Activated naive CD4-positive, alpha-beta T cell treated with anti-CD3 and anti-CD28 coated beads for 36 hours (primary cell): ENCODE measurements around the gene KRTAP4-7. TPM values are rescaled to one million over a fixed set of nuclear protein-coding genes. Genes with fewer than 3 reads are reported as not detected.
"Not testable (repeated sequence)": the region's sequence is repeated elsewhere in the genome, so short reads cannot be mapped to it uniquely, and the experiment has no call there.

Experiments
- CTCF ChIA-PET: fragments of 350-600 bp; sonication (Branson Sonifier 250); formaldehyde crosslinking; loops from one replicate; lab custom pipeline; 2021; ENCODE audit warnings: antibody characterized with exemption; lab: Charles Lee
- DNase-seq: peaks from one replicate; pipeline ENCODE4 v3.0.0-alpha.2; 2020
- H3K27ac Mint-ChIP-seq: one replicate; pipeline ENCODE4 v1.8.0; 2021; ENCODE audit warnings: mild to moderate bottlenecking, mixed read lengths
- H3K27me3 Mint-ChIP-seq: one replicate; pipeline ENCODE4 v1.8.0; 2021; ENCODE audit warnings: low read depth, mixed read lengths
- H3K36me3 Mint-ChIP-seq: one replicate; pipeline ENCODE4 v1.8.0; 2021; ENCODE audit warnings: low read depth, mixed read lengths
- H3K4me1 Mint-ChIP-seq: one replicate; pipeline ENCODE4 v1.8.0; 2021; ENCODE audit warnings: low read depth, mixed read lengths
- H3K4me3 Mint-ChIP-seq: one replicate; pipeline ENCODE4 v1.8.0; 2021; ENCODE audit warnings: mild to moderate bottlenecking, moderate library complexity, mixed read lengths
- H3K9me3 Mint-ChIP-seq: one replicate; pipeline ENCODE4 v1.8.0; 2021; ENCODE audit warnings: mixed read lengths
- intact Hi-C: fragments of 100-400 bp; cut with micrococcal nuclease; formaldehyde crosslinking; loops from one replicate; pipeline ENCODE4 v1.15.1; 2023
- total RNA-seq, 2 experiments: library from RNA; stranded (reverse); gene quantifications; one replicate each; pipeline ENCODE4 v1.2.3, GENCODE V29; 2021

Gene KRTAP4-7
- total RNA-seq, 2 experiments from 2014 or later = not detected

DNA sequence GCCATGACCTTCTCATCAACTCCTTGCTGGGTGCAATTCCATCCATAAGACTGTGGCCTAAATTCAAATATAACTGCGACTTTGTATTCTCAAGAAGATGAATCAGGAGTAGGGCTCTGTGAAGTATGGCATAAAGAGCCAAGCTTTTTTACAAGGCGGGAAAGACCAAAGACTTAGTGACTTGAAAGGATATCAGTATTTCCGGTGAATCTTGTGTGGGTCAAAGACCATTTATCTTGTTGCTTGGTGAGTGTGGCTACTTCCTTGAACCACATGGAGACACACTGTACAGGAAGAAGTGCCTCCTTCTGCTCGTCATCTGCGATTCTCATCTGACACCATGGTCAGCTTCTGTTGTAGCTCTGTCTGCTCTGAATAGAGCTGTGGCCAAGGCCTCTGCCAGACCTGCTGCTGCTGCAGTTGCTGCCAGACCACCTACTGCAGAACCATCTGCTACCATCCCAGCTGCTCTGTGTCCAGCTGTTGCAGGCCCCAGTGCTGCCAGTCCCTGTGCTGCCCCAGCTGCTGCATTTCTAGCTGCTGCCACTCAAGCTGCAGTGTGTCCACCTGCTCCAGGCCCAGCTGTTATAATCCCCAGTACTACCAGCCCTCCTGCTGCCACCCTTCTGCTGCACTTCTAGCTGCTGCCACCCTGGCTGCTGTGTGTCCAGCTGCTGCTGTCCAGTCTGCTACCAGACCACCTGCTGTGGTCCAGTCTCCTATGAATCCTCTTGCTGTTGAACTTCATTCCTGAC lies 12.2 kb upstream of the KRTAP4-7 start:
- no peak overlapping the region for H3K27ac Mint-ChIP-seq
- CTCF ChIA-PET = no interaction called here
- no peak for DNase-seq

DNA sequence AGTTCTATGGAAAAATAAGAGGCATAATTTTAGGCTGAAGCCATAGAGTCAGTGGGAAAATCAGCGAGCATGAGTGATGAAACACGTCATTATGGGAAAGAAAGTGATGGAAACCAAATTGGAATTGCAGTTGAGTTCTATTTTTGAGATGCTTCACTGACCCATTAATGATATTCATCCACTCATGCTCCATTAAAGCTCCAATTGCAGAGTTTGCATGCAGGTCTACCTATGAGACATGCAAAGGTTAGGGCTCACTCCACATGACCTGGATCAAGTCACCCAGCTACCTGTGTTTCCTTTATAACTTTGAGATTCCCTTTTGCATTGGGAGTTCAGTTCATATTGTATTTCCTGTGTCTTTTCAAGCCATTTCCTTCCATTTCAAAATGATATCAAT lies 10.3 kb upstream of the KRTAP4-7 start:
- Mint-ChIP-seq H3K36me3 (no peaks in the 10 kb centered on the region), H3K27me3 (peaks cover 3% of the 10 kb centered on the region), H3K4me3 (no peak overlapping the region), H3K4me1 (no peaks in the 10 kb centered on the region), H3K9me3 (no peaks in the 10 kb centered on the region), H3K27ac (no peak overlapping the region)
- CTCF ChIA-PET = no interaction called here
- intact Hi-C loops = no loop called here
- DNase-seq = no peak

More for the DNA sequence above, 12.2 kb upstream of the KRTAP4-7 start:
- intact Hi-C loops = no loop called here
- Mint-ChIP-seq H3K4me3 (no peak overlapping the region), H3K27me3 (peaks cover 3% of the 10 kb centered on the region), H3K36me3 (no peaks in the 10 kb centered on the region), H3K4me1 (no peaks in the 10 kb centered on the region), H3K9me3 (no peaks in the 10 kb centered on the region)

DNA sequence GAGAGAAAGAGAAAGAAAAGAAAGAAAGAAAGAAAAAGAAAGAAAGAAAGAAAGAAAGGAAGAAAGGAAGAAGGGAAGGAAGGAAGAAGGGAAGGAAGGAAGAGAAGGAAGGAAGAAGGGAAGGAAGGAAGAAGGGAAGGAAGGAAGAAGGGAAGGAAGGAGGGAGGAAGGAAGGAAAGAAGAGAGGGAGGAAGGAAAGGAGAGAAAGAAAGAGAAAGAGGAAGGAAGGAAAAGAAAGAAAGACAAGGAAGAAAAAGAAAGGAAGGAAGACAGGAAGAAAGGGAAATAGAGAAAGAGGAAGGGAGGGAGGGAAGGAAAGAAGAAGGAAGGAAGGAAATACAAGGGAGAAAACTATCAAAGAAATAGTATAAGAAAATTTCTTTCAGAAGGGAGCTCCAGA lies 7.2 kb upstream of the KRTAP4-7 start:
- H3K9me3 Mint-ChIP-seq = no peaks in the 10 kb centered on the region
- H3K27ac Mint-ChIP-seq = no peak overlapping the region
- CTCF ChIA-PET = no interaction called here
- peaks cover 3% of the 10 kb centered on the region for H3K27me3 Mint-ChIP-seq
- H3K4me3 Mint-ChIP-seq = no peak overlapping the region
- no peak for DNase-seq
- H3K4me1 Mint-ChIP-seq = no peaks in the 10 kb centered on the region
- H3K36me3 Mint-ChIP-seq = no peaks in the 10 kb centered on the region
- intact Hi-C loops = no loop called here

DNA sequence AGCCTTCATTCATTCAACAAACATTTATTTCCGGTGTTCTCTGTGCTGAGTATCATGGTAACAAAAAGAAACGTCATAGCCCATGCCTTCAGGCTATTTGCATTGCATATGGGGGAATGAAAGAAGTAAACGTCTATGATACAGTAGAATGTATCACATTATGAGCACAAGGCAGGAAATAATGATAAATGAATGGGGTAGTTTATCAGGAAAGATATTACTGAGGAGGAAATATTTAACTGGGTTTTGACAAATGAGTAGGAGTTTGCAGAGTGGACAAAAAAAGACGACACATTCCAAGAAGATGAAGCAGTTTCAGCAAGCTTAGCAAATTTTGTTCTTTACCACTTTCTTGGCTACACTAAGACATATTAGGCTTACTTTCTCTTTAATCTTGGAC lies 1.3 kb upstream of the KRTAP4-7 start:
- Mint-ChIP-seq H3K4me1 (no peaks in the 10 kb centered on the region), H3K27ac (no peak overlapping the region), H3K36me3 (no peaks in the 10 kb centered on the region), H3K4me3 (no peak overlapping the region), H3K27me3 (peaks cover 6% of the 10 kb centered on the region), H3K9me3 (no peaks in the 10 kb centered on the region)
- no peak for DNase-seq
- CTCF ChIA-PET = no interaction called here
- intact Hi-C loops = no loop called here

DNA sequence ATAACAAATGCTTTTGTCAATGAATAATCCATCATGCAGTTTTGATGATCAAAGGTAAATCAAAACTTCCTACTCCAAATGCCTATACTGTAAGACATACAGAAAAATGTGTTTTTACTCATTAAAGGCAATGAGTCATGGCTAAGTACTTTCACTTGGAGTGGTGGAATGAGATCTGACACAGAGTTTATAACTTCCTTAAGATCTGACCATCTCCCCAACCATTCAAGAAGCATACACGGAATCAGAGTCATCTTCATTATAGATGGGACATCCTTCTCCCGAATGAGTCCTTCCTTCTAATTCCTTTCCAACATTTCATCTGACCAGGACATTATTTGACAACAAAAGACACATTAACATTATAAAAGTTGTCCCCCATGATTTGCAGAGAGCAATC lies 523 bp upstream of the KRTAP4-7 start:
- H3K9me3 Mint-ChIP-seq, intact Hi-C loops, H3K4me3 Mint-ChIP-seq: not testable (repeated sequence)

DNA sequence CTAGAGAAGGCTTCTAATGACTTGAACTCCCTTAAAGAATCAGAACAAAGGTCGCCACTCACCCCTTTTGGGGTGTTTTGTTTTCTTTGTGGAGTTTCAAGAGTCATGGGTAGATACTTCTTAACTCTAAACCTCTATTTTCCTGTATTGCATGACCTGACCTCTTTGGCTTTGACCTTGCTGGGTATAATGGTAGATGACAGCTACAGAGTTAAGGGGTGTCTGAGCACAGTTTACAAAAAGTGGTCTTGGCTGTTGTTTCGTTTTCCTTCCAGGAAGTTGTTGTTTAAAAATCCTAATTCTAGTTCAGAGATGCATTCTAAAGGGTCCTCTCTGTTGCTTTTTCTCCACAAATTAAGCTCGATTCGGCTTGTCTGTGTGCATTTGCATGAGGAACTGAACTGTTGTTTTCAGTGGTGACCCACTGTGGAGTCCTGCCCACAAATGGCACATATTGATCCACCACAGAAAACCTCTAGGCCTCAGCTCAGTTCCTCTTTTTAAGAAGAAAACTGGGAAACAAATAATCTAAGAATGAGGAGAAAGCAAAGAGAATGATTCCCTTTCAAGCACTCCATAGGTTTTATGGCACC lies 4.9 kb downstream of the KRTAP4-7 start:
- H3K36me3 Mint-ChIP-seq = not testable (repeated sequence)

More for the DNA sequence above, 523 bp upstream of the KRTAP4-7 start:
- DNase-seq, H3K4me1 Mint-ChIP-seq, H3K36me3 Mint-ChIP-seq, H3K27ac Mint-ChIP-seq, H3K27me3 Mint-ChIP-seq, CTCF ChIA-PET: not testable (repeated sequence)

DNA sequence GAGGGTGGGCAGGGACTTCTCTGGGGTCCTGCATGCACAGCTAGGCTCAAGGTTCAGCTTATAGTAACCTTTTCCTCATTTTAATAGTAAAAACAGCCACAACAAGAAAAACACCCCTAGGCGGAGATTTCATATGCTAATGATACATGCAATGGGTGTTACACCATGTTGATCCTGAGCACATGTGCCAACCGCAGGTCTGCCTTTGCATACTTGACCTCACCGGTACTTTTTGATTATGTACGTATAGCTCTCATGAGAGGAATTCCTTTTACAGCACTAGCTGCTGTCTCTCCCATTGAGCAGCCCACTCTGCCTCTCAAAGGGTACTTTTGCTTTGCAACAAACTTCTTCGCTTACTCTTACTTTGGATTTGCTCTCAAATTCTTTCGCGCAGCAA lies 12.1 kb downstream of the KRTAP4-7 start:
- no peak for DNase-seq
- Mint-ChIP-seq H3K27ac (no peak overlapping the region), H3K4me3 (no peak overlapping the region), H3K9me3 (peaks cover 3% of the 10 kb centered on the region), H3K27me3 (peaks cover 5% of the 10 kb centered on the region), H3K36me3 (no peaks in the 10 kb centered on the region), H3K4me1 (peaks cover 8% of the 10 kb centered on the region)
- intact Hi-C loops = no loop called here
- CTCF ChIA-PET = no interaction called here

More for the DNA sequence above, 4.9 kb downstream of the KRTAP4-7 start:
- DNase-seq, CTCF ChIA-PET, H3K27me3 Mint-ChIP-seq, H3K4me1 Mint-ChIP-seq, H3K4me3 Mint-ChIP-seq, H3K9me3 Mint-ChIP-seq, intact Hi-C loops, H3K27ac Mint-ChIP-seq: not testable (repeated sequence)

DNA sequence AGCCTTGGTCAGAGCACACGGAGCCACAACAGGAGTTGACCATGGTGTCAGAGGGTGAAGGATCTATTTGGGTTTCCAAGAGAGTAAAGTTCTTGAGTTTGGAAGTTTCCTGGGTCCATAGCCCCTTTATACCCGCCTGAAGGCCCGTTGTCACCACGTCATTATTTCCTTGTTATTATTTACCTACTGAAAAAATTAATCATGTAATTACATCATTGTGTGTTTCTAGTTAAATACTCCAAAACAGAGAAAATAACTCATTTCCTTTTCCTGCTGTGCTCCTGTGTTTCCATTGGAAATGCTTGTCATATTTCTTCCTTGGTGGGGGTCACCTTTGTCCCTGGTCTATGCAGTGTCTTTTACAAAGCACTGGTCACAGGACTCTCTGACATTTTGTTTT lies 14.1 kb downstream of the KRTAP4-7 start, which contains the start of gene KRTAP4-8:
KRTAP4-8 (minus strand) TSS at position 101 of the 400 bp plus-strand sequence; CDS start at position 43, 58 bp downstream.
- no peak for DNase-seq
- H3K27ac Mint-ChIP-seq = no peak within 1 kb of the TSS
- CTCF ChIA-PET = no interaction called here
- intact Hi-C loops = no loop called here
- H3K36me3 Mint-ChIP-seq = no peaks in the 10 kb centered on the region
- H3K4me3 Mint-ChIP-seq = no peak within 1 kb of the TSS
- peaks cover 8% of the 10 kb centered on the region for H3K4me1 Mint-ChIP-seq
- peaks cover 1% of the 10 kb centered on the region for H3K9me3 Mint-ChIP-seq
- H3K27me3 Mint-ChIP-seq = peaks cover 5% of the 10 kb centered on the region

DNA sequence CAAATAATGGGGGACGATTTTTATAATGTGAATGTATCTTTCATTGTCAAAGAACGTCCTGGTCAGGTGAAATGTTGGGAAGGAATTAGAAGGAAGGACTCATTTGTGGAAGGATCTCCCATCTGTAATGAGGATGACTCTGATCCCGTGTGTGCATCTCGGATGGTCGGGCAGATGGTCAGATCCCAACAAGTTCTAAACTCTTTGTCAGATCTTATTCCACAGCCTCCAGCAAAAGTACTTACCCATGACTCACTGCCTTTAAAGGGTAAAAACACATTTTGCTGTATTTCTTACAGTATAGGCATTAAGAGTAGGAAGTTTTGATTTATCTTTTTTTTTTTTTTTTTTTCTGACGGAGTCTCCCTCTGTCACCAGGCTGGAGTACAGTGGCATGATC lies 14.5 kb downstream of the KRTAP4-7 start:
- Mint-ChIP-seq H3K4me3 (no peak overlapping the region), H3K9me3 (no peaks in the 10 kb centered on the region), H3K27me3 (peaks cover 5% of the 10 kb centered on the region), H3K4me1 (peaks cover 8% of the 10 kb centered on the region), H3K36me3 (no peaks in the 10 kb centered on the region), H3K27ac (no peak overlapping the region)
- CTCF ChIA-PET = no interaction called here
- no peak for DNase-seq
- intact Hi-C loops = no loop called here

DNA sequence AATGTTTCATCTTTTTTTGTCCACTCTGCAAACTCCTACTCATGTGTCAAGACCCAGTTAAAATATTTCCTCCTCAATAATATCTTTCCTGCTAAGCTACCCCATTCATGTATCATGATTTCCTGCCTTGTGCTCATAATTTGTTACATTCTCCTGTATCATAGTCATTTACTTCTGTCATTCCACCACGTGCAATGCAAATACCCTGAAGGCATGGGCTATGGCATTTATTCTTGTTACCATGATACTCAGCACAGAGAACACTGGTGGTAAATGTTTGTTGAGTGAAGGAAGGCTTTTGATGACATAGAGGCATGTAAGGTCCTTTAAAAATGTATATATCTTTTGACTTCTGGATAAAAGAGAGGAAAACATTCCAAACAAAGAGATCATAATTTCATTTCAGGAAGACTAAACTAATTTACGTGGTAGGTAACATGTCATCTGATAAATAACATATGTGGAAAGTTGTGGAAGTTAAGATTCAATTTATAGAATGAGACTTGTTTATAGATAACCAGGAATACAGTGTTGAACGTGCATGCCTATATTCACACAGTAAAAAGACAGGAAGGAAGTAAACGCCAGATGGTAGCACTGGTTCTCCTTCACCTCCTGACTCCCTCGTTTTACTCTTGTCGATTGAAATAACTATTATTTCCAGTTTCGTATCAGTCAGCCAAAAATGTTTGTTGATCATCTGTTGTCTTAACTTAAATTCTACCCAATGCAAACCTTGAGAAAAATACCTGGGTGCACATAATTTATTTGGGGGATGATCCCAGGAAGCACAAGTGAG lies 15.9 kb downstream of the KRTAP4-7 start:
- H3K4me3 Mint-ChIP-seq, H3K4me1 Mint-ChIP-seq, intact Hi-C loops, DNase-seq, H3K27ac Mint-ChIP-seq, H3K9me3 Mint-ChIP-seq, CTCF ChIA-PET, H3K27me3 Mint-ChIP-seq, H3K36me3 Mint-ChIP-seq: not testable (repeated sequence)

DNA sequence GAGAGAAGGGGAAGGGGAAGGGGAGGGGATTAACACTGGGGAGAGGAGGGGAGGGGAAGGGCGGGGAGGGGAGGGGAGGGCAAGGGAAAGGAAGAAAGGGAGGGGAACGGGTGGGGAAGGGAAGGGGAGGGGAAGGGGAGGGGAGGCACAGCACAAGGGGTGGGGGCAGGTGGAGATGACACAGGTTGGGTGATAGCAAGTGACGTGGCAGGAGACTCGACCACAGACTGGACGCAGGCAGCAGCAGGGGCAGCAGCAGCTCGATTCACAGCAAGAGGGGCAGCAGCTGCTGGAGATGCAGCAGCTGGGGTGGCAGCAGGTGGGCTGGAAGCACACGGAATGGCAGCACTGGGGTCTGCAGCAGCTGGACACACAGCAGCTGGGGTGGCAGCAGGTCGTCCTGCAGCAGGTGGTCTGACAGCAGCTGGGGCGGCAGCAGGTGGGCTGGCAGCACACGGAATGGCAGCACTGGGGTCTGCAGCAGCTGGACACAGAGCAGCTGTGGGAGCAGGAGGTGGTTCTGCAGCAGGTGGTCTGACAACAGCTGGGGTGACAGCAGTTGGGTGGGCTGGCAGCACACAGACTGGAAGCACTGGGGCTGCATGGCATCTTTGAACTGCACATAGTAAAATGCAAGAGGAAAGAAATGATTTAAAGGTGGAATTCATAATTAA lies 17.8 kb downstream of the KRTAP4-7 start, which contains the start of gene KRTAP4-16:
KRTAP4-16 (minus strand) TSS at position 624 of the 674 bp plus-strand sequence; CDS start at position 624, 0 bp downstream.
- CTCF ChIA-PET = interaction anchor here (0.6 kb wide), 1 partner anchor 209 kb away, joined by 3 read pairs; no protein-coding TSS in a partner anchor
- Mint-ChIP-seq H3K27me3 (peaks cover 5% of the 10 kb centered on the region), H3K4me3 (no peak within 1 kb of the TSS), H3K9me3 (no peaks in the 10 kb centered on the region), H3K27ac (no peak within 1 kb of the TSS), H3K36me3 (no peaks in the 10 kb centered on the region), H3K4me1 (peaks cover 8% of the 10 kb centered on the region)
- intact Hi-C loops = no loop called here
- DNase-seq = no peak

DNA sequence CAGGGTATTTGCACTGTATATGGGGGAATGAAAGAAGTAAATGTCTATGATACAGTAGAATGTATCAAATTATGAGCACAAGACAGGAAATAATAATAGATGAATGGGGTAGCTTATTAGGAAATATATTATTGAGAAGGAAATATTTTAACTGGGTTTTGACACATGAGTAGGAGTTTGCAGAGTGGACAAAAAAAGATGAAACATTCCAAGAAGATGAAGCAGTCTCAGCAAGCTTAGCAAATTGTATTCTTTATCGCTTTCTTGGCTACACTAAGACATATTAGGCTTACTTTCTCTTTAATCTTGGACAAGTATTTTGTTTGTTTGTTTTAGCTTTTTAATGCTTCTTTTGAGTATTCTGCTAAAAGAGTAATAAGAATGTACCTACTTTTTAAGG lies 19.9 kb downstream of the KRTAP4-7 start:
- CTCF ChIA-PET = interaction anchor here (0.8 to 1.1 kb wide), 2 partner anchors 219 to 225 kb away, joined by 3 read pairs; no protein-coding TSS in a partner anchor
- intact Hi-C loops = no loop called here
- no peak overlapping the region for H3K4me3 Mint-ChIP-seq
- H3K4me1 Mint-ChIP-seq = peaks cover 16% of the 10 kb centered on the region
- DNase-seq = no peak
- H3K27me3 Mint-ChIP-seq = no peaks in the 10 kb centered on the region
- H3K36me3 Mint-ChIP-seq = no peaks in the 10 kb centered on the region
- no peaks in the 10 kb centered on the region for H3K9me3 Mint-ChIP-seq
- no peak overlapping the region for H3K27ac Mint-ChIP-seq
